ENCODE measurements around the gene MICAL3.
"Not testable (repeated sequence)": the region's sequence is repeated elsewhere in the genome, so short reads cannot be mapped to it uniquely, and the experiment has no call there.

The MICAL3 gene

DNA sequence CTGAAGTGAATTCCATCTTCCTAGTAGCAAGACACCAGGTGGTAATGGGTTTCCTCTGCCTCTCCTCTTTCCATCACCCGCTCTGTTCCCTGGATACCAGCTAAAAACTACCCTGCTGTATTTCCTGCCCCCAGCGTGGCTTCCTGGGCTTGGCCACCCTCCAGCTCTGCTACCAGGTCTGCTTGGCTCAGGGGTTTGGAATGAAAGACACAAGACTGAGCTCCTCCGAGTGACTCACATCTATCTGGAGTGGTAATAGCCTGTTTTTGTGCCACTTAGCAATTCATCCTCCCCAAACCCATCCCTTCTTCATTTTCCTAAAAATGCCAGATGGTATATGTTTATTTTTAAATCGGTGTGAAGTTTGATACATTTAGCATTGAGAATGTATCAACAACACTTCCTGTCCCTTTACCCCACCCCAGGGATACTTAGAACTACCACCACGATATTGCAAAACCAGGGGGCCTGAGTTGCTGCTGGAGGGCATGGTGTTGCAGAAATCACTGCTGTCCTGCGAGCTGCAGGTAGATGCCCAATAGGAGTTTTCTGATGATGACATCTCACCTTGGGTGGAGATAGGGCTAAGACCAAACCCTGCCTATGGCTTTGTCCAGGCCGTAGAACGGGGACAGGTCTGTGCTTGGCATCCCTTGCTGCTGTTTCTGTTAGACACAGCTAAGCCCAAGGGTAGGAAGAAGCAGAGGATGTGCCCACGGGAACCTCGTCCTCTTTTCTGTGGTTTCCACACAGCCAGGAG lies 7.5 kb upstream of the MICAL3 start:
- DNase-seq (ENCODE audit: low read depth): peak; percentile 99

DNA sequence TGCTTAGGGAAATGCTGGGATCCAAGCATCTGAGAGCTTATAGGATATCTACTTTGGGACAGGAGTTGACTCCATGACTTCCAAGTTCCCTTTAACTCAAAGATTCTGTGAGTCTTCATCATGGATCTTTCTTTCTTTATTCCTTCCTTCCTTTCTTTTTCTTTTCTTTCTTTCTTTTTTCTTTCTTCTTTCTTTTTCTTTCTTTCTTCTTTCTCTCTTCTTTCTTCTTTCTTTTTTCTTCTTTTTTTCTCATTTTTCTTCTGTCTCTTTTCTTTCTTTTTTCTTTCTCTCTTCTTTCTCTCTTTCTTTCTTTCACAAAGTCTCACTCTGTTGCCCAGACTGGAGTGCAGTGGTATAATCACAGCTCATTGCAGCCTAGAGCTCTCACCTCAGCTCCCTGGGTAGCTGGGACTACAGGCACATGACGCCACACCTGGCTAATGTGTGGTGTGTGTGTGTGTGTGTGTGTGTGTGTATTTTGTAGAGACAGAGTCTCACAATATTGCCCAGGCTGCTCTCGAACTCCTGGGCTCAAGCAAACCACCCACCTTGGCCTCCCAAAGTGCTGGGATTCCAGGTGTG lies 5.4 kb upstream of the MICAL3 start:
- DNase-seq (ENCODE audit: low read depth): no peak

DNA sequence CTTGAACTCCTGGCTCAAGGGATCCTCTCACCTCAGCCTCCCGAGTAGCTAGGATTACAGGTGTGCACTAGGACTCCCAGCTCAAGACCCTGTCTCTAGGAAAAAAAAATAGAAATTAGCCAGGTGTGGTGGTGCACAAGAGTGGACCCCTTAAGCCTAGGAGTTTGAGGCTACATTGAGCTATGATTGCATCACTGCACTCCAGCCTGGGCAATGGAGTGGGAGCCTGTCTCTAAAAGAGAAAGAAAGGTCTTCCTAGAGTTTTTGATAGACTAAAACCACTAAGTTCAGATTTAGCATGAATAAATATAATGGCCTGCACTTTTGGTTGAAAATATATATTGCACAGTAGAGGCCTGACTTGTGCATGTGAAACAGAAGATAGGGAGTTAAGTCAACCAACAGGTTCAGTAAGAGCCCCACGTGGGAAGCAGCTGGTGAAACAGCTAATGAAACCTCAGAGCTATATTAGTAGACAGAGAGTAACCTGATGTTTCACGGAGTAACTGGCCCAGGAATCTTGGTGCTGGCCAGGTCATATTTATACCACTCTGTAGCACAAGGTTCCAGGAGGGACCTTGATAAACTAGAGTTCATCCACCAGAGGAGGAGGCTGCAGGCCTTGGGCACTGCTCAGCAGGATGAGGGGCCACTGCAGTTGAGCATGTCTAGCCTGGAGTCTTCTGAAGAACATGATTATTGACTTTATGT lies 4.6 kb upstream of the MICAL3 start:
- no peak for DNase-seq (ENCODE audit: low read depth)

DNA sequence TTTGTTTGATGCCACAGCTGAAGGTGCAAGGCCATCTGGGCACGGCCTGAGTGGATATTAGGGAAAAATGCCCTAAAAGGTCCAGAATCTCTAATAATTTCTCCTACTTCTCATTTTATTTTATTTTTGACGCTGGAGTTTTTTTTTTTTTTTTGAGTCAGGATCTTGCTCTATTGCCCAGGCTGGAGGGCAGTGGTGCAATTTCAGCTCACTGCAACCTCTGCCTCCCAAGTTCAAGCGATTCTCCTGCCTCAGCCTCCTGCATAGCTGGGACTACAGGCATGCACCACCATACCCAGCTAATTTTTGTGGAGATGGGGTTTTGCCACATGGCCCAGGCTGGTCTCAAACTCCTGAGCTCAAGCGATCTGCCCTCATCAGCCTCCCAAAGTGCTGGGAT lies 1.5 kb upstream of the MICAL3 start:
- not testable (repeated sequence) for DNase-seq (ENCODE audit: low read depth)

DNA sequence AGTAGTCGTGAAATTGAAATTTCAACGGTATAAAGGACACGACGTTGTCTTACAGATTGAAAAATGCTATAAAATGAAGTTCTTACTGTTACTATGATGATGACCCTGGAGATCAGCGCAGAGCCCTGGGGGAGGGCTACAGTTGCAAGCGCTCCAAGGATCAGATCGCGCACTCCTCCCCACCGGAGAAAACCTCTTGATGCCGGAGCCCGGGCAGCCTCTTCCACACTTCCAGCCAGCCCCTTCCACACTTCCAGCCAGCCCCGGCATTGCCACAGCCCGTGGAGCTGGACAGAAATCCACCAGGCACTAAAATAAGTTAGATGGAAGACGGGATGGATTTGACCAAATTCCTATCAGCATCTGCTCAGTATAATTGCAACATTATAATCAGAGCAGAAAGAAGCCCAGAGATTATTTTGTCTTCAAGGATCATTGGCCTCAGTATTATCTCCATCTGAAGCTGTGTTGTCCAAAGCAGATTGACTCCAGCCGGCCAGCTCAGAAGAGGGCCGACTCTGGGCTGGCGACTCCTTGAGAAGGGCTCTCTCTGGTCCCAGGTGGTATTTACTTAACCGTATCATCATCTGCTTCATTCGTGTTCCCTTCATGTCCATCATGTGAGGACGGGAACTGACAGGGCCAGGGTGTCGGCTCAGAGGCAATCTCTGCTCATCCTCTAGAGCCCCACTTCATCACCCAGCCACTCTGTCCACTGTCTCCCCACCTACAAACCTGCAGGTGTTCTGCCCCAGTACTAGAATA lies 777 bp upstream of the MICAL3 start:
- no peak for DNase-seq (ENCODE audit: low read depth)

DNA sequence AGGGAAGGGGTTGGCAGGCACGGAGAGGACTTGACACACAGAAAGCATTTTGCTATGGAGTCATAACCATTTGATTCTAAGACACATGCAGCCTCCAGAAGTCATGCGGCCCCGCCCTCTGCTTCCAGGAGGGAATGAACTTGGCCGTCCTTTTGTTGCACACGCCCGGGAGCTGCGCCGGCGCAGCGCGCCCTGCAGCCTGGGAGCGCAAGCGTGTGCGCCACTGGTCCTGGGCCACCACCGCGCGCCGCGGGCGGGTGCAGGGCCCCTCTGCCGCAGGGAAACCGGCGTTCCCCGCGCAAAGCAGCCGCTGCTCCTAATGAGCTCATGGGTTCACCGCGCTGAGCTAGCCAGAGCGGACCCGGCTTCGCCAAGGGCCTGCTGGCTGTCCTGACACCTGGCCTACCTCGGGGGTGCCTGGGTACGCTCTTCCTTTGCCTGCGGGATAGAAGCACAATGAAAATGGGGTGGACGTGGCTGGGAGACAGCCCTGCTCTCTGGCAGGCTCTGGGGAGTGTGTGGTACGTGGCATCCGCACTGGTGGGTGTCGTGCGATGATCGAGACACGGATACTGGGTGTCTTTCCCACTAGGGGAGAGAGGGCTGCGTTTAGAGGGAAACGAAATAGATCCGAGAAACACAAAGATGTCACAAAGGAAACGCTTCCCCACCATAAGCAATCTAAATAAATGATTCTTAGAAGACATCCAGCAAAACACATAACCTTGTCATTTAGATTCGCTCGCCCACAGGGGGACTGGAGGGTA lies 669 bp downstream of the MICAL3 start:
- peak; percentile 88 for DNase-seq (ENCODE audit: low read depth)

DNA sequence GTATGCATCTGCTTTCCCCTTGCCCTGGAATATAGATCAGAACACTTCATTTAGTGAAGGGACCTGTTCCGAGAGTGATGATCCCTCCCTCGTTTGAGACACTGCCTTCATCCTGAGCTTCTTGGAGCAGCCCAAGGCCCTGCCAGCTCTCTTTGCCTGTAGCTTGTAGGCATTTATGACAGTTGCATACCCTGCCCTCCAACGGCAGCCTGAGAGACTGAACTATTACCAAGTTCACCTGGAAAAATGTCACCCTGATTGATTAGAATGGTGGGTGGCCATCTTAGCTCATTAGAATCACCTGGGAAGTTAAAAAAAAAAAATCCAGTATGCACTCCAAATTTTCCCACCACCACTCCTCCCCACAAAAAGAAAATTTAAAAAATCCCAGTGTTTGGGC lies 1.5 kb downstream of the MICAL3 start:
- no peak for DNase-seq (ENCODE audit: low read depth)

DNA sequence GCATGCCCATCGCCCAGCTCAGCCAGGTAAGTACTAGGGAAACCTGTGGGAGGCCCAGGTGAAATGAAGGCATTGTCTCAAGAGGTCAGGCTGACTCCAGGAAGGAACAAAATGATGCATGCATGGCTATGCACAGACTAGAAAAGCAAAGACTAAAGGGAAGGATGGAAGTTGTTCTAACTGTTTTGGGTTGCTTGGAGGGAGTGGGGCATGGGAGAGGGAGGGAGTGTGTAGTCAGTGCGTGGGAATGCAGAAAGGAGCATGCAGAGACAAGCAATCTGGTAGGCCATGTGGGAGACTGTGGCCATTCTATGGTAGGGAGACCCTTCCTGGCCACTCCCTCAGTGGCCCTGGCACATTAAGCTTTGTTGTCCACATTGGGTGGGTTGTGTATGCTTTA lies 2.9 kb downstream of the MICAL3 start:
- no peak for DNase-seq (ENCODE audit: low read depth)

DNA sequence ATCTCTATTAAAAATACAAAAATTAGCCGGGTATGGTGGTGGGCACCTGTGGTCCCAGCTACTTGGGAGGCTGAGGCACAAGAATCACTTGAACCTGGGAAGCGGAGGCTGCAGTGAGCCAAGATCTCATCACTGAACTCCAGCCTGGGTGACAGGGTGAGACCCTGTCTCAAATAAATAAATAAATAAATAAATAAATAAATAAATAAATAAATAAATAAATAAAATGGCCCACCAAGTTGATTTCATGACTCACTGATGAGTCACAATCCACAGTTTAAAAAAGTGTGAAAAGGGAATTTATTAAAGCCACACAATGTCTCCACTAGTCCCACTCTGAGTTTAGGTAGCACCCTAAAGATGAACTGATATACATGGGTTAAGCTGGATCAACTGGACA lies 3.6 kb downstream of the MICAL3 start:
- DNase-seq (ENCODE audit: low read depth): peak; percentile 57

DNA sequence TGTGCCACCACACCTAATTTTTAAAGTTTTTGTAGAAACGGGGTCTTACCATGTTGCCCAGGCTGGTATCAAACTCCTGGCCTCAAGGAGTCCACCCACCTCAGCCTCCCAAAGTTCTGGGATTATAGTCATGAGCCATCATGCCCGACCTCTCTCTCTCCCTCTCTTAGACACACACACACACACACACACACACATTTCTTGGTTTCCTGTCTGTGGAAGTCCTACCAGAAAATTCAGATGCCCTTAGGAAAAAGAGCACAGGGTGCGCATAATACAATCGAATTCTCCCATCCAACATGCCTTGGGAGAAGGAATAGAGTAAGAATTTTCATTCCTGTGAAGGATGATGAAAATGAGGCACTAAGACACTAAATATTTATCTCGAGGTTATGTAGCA lies 10.4 kb downstream of the MICAL3 start:
- no peak for DNase-seq (ENCODE audit: low read depth)

DNA sequence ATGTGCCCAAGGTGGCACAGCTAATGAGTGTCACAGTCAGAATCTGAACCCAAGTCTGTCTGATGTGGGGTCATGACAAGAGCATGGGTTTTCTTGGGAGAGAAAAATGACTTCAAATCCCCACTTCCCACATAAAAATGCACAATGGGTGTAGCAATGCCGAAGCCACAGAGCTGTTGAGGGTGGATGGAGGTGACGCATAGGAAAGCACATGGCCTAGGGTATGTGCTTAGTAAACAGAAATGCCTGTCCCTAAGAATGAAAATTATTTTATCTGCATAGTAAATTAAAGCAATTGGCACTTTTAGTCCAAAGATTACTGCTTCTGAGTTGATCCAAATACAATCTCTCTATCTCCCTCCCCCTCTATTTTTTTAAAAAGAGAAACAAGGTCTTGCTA lies 10.9 kb downstream of the MICAL3 start:
- DNase-seq (ENCODE audit: low read depth): no peak

DNA sequence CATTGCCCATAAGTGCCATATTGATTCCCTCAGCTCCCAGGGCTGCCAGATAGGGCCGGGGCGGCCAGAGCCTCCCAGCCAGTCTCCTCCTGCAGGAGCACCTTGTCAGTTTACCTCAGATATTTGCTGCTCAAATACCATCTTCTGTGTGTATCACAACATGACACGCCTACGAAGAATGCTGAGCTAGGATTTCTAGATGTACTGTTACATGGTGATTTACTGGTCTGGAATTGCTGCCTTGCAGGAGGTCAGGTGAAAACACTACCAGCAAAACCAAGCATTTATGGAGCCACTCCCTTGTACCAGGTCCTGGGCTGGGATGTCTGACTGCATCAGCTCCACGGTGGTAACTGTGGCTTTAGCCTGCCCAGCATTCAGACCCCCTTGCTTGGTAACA lies 11.8 kb downstream of the MICAL3 start:
- peak; percentile 84 for DNase-seq (ENCODE audit: low read depth)

DNA sequence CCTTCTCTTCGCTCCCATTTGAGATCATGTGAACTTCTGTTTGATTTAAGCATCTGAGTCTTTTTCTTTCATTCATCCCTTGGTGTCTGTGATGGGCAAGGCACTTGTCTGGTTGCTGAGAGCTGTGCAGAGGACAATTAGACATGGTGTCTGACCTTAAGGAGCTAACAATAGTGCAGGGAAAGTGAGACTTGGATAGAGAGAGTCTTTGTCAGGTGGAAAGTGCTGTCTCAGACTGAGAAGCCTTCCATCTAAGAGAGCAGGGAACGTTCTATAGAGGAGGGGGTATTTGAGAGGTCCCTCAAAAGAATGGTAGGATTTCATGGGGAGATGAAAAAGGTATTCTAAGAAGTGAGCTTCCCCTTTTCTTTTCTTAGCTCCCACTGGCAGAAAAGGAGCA lies 14.1 kb downstream of the MICAL3 start:
- no peak for DNase-seq (ENCODE audit: low read depth)

DNA sequence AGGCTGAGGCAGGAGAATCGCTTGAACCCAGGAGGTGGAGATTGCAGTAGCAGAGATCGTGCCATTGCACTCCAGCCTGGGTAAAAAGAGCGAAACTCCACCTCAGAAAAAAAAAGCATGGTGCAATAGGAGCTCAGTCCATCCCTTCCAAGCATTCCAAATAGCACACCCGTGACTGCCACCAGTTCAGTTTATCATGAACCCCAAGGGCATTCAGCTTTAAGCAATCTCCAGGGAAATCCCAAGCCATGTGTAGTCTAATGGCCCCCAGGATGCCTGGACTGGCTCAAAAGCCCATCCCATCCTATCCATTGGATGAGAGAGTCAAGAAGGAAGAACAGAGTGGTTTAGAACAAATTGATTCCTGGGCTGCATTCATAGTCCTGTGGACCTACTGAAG lies 16.2 kb downstream of the MICAL3 start:
- no peak for DNase-seq (ENCODE audit: low read depth)

DNA sequence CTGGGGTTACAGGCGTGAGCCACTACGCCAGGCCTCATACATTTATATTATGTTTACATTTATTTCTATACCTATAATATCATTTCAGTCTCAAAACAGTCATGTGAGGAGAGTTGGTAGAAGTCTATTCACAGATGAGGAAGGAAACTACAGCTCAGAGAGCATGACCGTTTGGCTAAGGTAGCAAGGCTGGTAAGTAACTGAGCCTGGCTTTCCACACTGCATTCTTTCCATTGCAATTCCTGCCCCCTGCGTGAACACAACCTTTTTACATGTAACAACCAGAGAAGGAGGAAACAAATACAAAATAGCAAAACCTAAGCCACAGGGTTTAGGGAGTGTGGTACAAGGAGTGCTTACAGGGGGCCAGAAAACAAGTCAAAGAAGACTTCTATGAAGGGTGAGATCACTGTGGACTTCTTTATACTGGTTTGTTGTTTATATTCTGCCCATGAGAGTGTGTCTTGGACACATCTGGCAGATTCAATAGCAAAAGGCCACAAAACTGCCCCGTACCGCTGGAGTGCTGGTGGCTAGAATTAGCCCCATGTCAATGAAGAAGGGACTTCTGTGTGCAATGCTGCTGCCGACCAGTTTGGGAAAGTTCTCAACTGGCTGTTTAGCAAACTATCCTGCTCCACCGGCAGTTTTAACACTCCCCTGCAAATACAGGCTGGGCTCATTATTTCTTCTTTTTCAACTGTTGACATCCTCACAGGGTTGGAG lies 19.0 kb downstream of the MICAL3 start:
- DNase-seq (ENCODE audit: low read depth): no peak

DNA sequence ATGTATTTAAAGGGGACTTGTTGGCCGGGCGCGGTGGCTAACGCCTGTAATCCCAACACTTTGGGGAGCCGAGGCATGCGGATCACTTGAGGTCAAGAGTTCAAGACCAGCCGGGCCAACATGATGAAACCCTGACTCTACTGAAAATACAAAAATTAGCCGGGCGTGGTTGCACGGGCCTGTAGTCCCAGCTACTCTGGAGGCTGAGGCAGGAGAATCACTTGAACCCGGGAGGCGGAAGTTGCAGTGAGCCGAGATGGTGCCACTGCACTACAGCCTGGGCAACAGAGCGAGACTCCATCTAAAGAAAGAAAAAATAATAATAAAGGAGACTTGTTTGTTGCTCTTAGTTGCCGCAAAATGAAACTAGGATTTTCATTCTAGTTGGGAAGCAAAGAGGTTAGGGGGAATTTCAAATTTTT lies 22.5 kb downstream of the MICAL3 start:
- not testable (repeated sequence) for DNase-seq (ENCODE audit: low read depth)

DNA sequence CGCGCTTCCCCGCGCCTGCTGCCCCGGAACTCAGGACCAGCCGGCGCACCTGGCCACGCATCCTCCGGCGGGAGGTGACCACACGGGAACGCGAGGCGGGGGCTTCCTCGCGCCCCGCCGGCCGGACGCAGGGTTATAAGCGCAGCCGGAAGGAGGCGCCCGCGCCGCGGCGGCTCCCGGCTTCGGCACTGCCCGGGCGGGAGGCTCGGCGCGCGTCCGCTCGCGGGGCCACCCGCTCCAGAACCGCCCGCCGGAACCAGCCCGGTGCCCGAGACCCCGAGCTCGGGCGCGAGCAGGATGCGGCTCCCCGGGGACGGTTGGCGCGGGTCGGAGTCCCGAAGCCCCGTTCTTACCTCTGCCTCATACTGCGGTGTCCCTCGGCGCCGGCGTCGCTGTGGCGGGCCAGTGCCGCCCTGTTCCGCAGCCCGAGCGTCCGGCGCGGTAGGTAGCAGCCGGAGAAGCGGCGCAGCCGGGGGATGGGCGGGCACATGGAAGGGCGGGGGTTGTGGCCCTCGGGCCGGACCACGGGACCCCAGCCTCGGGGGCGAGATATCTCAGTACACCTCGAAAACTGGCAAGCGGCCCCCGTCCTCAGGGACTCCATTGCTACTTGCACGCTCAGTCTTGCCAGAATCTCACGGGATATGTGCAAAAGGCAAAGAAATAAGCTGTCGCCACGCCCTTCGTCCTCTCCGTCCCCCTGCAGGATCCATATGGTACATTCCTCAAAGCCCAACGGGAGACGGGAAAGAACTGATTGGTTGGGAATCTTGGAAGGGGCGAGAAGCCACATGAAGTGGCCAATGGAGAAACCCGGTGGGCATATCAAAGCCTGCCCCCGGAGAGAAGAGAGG lies 23.1 kb downstream of the MICAL3 start:
- peak; percentile 99 for DNase-seq (ENCODE audit: low read depth)

DNA sequence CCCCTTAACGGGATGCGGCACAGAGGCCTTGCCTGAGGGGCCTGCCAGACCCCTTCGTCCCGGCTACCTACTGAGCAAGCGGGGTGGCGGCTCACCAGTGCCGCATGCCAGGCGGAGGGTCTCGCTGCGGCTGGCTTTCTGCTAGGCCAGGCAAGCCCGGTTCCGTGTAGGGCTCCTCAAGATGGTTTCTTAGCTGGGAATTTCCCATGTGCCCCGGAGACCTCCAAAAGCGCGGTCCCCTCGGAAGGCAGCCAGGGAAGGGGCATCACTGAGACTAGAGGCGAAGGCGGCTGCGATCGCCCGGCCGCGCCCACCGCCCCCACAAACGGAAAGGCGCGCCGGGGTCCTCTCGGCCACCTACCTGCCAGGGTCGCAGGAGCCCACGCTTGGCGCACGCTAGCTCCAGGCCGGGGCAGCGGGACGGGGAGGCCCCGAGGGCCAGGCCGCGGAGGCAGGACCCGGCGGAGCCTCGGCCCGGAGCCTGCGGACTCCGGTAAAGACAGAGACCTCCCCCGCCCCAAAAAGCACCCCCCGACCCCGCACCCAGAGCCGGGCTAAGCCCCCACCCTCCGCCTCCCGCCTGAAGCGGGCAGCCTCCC lies 23.8 kb downstream of the MICAL3 start:
- DNase-seq (ENCODE audit: low read depth): peak; percentile 51

DNA sequence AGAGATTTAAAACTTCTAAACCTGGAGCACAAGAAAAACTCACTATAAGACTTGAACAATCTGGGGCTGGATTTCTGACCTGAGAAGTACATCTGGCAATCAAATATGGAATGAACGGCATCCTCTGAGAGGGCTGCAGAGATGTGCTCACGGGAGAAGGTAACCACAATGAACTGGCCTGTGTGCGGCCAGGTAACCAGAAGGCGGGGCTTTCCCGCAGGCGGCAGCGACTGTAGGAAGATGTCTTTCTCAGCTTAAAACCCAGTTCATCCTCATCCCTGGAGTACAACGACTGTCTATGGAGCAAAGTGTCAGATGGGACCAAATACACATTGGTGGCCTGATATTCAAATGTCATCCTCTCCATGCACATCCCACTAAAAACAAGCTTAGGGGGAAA lies 24.5 kb downstream of the MICAL3 start:
- no peak for DNase-seq (ENCODE audit: low read depth)

DNA sequence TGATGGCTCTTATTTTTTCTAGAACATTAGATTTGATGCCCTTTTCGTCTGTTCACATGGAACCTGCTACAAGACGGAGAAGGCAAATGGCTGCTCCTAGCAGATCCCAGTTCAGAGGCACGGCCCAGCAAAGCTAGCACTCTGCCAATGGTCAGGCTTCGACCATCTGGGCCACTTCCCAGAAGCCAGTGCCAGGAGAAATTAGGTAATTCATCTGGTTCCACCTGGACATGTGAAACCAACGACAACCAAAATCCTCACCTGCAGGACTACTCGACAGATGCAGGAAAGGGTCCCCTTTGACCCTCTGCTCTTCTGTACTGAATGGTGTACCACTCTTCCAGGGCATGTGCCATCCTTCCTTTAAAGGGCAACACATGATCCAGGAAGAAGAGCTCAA lies 25.4 kb downstream of the MICAL3 start:
- DNase-seq (ENCODE audit: low read depth): no peak

All from ELR (cell line).